ENCODE results near the gene RANBP10. TPM values are rescaled to one million over a fixed set of nuclear protein-coding genes. Genes with fewer than 3 reads are reported as not detected.

RANBP10 gene
- total and polyA plus RNA-seq, 10 of the 15 experiments (the other 5 are each of a cell fraction or from before 2014, with no cell fraction given): 1.2 to 20.4 (median 10.8) TPM

GRCh38 chr16:67825119-67825518, 18.8 kb upstream of the RANBP10 start (continued):
- no peak for TF ChIP-seq SIX5 (IDR thresholded peaks at IDR 0.05; ENCODE audit: low read depth, low read length, severe bottlenecking)
- TF ChIP-seq NRF1 (conservative IDR thresholded peaks at IDR 0.05; ENCODE audit: low read depth, low read length): no peak

GRCh38 chr16:67822511-67822910, 16.2 kb upstream of the RANBP10 start:
- peaks cover 0 to under 1% of the 10 kb centered on the region in 2 experiments; a peak in 2 of 4 replicates for H3K36me3 ChIP-seq (ENCODE audit: control insufficient read depth in 2 of 2, insufficient read depth in 2 of 2, low read length in 1 of 2)
- TF ChIP-seq RFX5 (IDR thresholded peaks at IDR 0.05; ENCODE audit: low read depth, low read length): no peak
- TF ChIP-seq RBBP5 (conservative IDR thresholded peaks at IDR 0.05): no peak
- TF ChIP-seq E4F1 (IDR thresholded peaks at IDR 0.05; ENCODE audit: borderline replicate concordance, partially characterized antibody): no peak
- no peak for TF ChIP-seq YBX1 (IDR thresholded peaks at IDR 0.05)
- no peak for TF ChIP-seq E2F4 (IDR thresholded peaks at IDR 0.05; ENCODE audit: low read depth, low read length)
- no peak for TF ChIP-seq MTA3 (IDR thresholded peaks at IDR 0.05; ENCODE audit: borderline replicate concordance, low read length)
- TF ChIP-seq USF2 (IDR thresholded peaks at IDR 0.05; ENCODE audit: borderline replicate concordance, low read depth, low read length): no peak
- no peak for TF ChIP-seq CREM (IDR thresholded peaks at IDR 0.05; ENCODE audit: low read depth)
- no peak for TF ChIP-seq BCLAF1 (IDR thresholded peaks at IDR 0.05)
- no peak for TF ChIP-seq CHD2 (IDR thresholded peaks at IDR 0.05; ENCODE audit: borderline replicate concordance, low read depth, low read length)
- no peak for TF ChIP-seq CHD4 (IDR thresholded peaks at IDR 0.05)
- TF ChIP-seq HDAC6 (IDR thresholded peaks at IDR 0.05; ENCODE audit: unreplicated experiment): no peak
- no peak for TF ChIP-seq ELK1 (IDR thresholded peaks at IDR 0.05; ENCODE audit: low read depth, low read length)
- no peak overlapping the region for H3K27ac ChIP-seq (ENCODE audit: control insufficient read depth, insufficient read depth)
- FAIRE-seq: no peak
- in situ Hi-C loops (cut with MboI) (no loop called here), intact Hi-C loops (cut with micrococcal nuclease; ENCODE audit: unreplicated experiment) (no loop called here)
- SMC1A ChIA-PET (ENCODE audit: uncharacterized antibody, unreplicated experiment): no interaction called here
- no peak overlapping the region for H2AFZ ChIP-seq (ENCODE audit: control insufficient read depth, low read depth, low read length)
- no peaks in the 10 kb centered on the region for H3K4me1 ChIP-seq (ENCODE audit: control insufficient read depth, insufficient read depth, low read length)
- no peaks in the 10 kb centered on the region for H3K79me2 ChIP-seq (ENCODE audit: control insufficient read depth, insufficient read depth, low read length)
- H3K4me2 ChIP-seq (ENCODE audit: control insufficient read depth, insufficient read depth): no peak overlapping the region
- no peak for ATAC-seq
- no peaks in the 10 kb centered on the region for H3K27me3 ChIP-seq (replicated peaks in 1 of 2; ENCODE audit: control insufficient read depth in 2 of 2, insufficient read depth in 2 of 2, low read length in 1 of 2)
- RAD21 ChIA-PET (ENCODE audit: unreplicated experiment): no interaction called here
- CTCF ChIA-PET: no interaction called here
- WGBS (ENCODE audit: insufficient coverage, insufficient replicate concordance, low lambda C conversion rate, missing lambda C conversion rate): 84% methylated on average over 2 of the region's 2 CpGs
- no peaks in the 10 kb centered on the region for H3K9me3 ChIP-seq (replicated peaks; ENCODE audit: control insufficient read depth, insufficient read depth, low read length)
- no peak overlapping the region for H3K9ac ChIP-seq (ENCODE audit: control insufficient read depth, insufficient read depth, low read length)
- H4K20me1 ChIP-seq (ENCODE audit: control insufficient read depth, insufficient read depth): no peaks in the 10 kb centered on the region; the same call in 1 of the 2 replicates
- no peak overlapping the region for H3K4me3 ChIP-seq
- no peak for DNase-seq (ENCODE audit: low read depth, low spot score)
- POLR2A ChIA-PET: no interaction called here
- BruUV-seq (replicated peaks): no TSS peak
